ENCODE results near the gene PTPRC.

The PTPRC gene

DNA sequence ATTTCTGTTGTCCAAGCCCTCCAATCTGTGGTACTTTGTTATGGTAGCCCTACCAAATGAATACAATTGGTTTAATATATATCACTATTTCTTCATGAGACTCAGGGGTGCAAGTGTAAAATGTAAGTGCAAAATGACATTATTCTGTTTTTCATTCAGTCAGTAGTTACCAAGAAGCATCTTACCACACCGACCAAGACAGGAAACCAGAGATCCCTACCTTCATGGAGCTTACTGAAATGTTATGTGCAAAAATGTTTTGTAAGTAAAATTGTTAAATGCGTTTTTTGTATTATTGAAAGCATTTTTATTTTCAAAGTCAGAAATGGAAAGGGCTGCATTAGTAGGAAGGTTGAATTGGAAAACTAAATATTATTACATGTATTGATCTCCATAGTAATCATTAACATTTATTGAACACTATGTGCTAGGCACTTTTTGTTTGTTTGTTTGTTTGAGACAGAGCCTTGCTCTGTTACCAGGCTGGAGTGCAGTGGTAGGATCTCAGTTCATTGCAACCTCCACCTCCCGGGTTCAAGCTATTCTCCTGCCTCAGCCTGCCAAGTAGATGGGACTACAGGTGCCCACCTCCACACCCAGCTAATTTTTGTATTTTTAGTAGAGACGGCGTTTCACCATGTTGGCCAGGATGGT lies 166.8 kb downstream of the PTPRC start:
- no peak for DNase-seq (ENCODE audit: extremely low read depth in 1 of 2, low read depth in 1 of 2)

DNA sequence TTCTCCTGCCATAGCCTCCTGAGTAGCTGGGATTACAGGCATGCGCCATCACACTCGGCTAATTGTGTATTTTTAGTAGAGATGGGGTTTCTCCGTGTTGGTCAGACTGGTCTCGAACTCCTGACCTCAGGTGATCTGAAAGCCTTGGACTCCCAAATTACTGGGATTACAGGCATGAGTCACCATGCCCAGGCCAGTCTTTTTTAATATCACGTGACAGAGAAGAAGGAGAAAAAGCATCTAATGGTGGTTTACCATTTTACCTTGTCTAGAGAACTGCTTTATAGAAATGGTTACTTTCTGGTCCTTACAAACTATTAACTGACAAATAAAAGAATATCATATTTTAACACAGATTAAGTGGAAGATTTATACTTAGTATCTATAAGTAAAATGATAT lies 168.0 kb downstream of the PTPRC start:
- DNase-seq (ENCODE audit: extremely low read depth in 1 of 2, low read depth in 1 of 2): no peak
